AG04449 (cell line): ENCODE results near the gene IQCK.

ENCODE experiments used
- CTCF ChIA-PET: fragments of 350-600 bp; formaldehyde crosslinking; extraction: SDS; loops from one replicate; lab custom pipeline; 2021; ENCODE audit warnings: antibody characterized with exemption; lab: Yijun Ruan, JAX
- POLR2A ChIA-PET: fragments of 400-600, 350-600 bp; formaldehyde crosslinking; extraction: SDS; loops from one replicate; lab custom pipeline; 2020; ENCODE audit warnings: antibody characterized with exemption, inconsistent platforms; lab: Yijun Ruan, JAX
- DNase-seq: peaks from one replicate; pipeline ENCODE4 v3.0.0-alpha.2; 2010; ENCODE audit warnings: low read depth, low spot score
- H3K4me3 ChIP-seq: 2 replicates; pipeline ENCODE4 v1.5.1; 2011; ENCODE audit warnings: low read depth, mild to moderate bottlenecking, control low read depth, low read length
- CTCF ChIP-seq: IDR thresholded peaks from one replicate; pipeline ENCODE4 v1.5.1; 2011; ENCODE audit warnings: mild to moderate bottlenecking, moderate library complexity, low read length, control low read depth, inconsistent platforms; ENCODE audit not compliant: insufficient read depth; ENCODE audit errors: missing control alignments

The IQCK gene

DNA sequence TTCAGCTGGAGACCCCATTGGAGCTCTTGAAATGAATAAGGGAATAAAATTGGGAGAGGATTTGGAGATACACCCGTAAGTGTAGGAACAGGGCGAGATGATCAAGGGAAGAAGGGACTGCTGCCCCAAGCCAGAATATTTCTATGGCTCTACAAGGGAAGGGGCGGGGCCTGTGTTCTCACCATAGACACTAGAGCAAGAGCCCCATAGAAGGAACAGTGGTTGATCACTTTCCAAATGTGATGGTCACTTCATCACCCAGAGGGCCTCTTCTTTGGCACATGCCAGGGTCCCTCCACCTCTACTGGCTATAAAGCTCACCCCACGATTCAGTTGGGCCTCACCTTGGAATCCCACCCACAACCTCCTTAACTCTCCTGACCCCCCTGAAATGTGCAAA, 141.5 kb downstream of the IQCK start:
- DNase-seq, result no peak
- no peak overlapping the region for H3K4me3 ChIP-seq
- ChIA-PET POLR2A (no interaction called here), CTCF (no interaction called here)
- no peak for TF ChIP-seq CTCF

GRCh38 chr16:19860166-19861041, 142.3 kb downstream of the IQCK start:
- POLR2A ChIA-PET, result no interaction called here
- CTCF ChIA-PET, result no interaction called here
- H3K4me3 ChIP-seq, result no peak overlapping the region
- no peak for TF ChIP-seq CTCF
- DNase-seq, result no peak

- POLR2A ChIA-PET, result no interaction called here
- CTCF ChIA-PET, result interaction anchor here (1.5 kb wide), 1 partner anchor 46 kb away, joined by 3 read pairs; no protein-coding TSS in a partner anchor
- no peak overlapping the region for H3K4me3 ChIP-seq
- no peak for TF ChIP-seq CTCF
- DNase-seq, result no peak
Measured at GRCh38 chr16:19861133-19861532, 143.1 kb downstream of the IQCK start.

DNA sequence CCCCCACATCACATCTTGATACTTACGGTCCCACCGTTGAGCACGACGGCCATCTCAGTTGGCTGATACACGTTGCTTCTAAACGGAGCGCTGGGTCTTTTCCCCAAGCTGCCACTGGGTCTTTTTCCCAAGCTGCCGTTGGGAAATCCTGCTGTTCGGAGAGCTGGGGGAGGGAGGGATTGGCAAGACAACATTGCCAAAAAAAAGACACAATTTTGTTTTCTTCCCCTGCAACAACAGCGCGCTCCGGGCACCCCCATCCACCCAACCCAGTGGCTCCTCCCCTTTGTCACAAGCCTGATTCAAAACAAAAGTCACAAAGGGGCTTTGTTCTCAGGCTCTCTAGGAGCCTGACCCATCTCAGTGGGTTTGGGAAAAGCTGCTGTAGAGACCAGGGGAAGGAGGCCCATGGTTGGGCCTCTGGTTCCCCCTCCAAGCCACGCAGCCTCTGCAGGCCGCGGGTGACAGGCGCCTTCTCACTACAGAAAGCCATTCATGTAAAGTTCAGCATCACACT, 143.8 kb downstream of the IQCK start:
- no peak overlapping the region for H3K4me3 ChIP-seq
- POLR2A ChIA-PET, result interaction anchor here (0.5 kb wide), 1 partner anchor 263 kb away, joined by 6 read pairs; no protein-coding TSS in a partner anchor
- DNase-seq, result no peak
- CTCF ChIA-PET, result interaction anchor here (0.8 to 1.5 kb wide), 2 partner anchors 45 to 260 kb away, joined by 3 read pairs; no protein-coding TSS in a partner anchor
- no peak for TF ChIP-seq CTCF

- no peak for DNase-seq
- no peak for TF ChIP-seq CTCF
- CTCF ChIA-PET, result no interaction called here
- POLR2A ChIA-PET, result no interaction called here
- H3K4me3 ChIP-seq, result no peak overlapping the region
Measured at GRCh38 chr16:19863990-19864389, 145.9 kb downstream of the IQCK start.

DNA sequence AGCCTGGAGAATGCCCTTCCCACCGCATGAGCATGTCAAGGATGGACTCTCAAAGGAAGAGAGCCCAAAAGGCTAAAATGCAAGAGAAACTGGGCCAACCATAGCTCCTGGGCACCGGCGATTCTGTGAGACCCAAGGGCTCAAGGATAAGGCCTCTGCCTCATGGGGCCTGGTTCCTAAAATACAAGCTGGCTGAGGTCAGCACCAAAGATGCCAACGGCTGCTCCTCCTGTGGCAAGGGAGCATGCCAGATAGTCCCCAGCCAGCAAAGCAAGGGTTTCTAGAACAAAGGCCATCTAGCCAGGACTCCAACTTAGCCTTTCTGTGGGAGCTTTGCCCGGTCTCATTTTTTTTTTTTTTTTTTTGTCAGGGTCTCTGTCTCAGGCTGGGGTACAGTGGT, 146.5 kb downstream of the IQCK start:
- H3K4me3 ChIP-seq, result no peak overlapping the region
- CTCF ChIA-PET, result no interaction called here
- POLR2A ChIA-PET, result interaction anchor here (0.6 kb wide), 1 partner anchor 192 kb away, joined by 3 read pairs; no protein-coding TSS in a partner anchor
- DNase-seq, result no peak
- no peak for TF ChIP-seq CTCF
